Ovary (tissue), 3 donors: ENCODE results near the gene MGA.

Source experiments
- CTCF ChIP-seq, 3 donors: fragments of 450-650 bp in 2 of 3; fragments of 200-600 bp in 1 of 3; IDR thresholded peaks; one replicate each; pipeline versions ENCODE4 v1.5.1 to v1.8.0; 2016 to 2022; ENCODE audit warnings: antibody characterized with exemption in 3 of 3, mild to moderate bottlenecking in 1 of 3
- POLR2A ChIP-seq: fragments of 450-650 bp; IDR thresholded peaks from one replicate; pipeline ENCODE4 v1.6.1; 2017; ENCODE audit warnings: antibody characterized with exemption, mild to moderate bottlenecking, moderate library complexity
- donor health status: DM: no; HTN: no; CAD: no.

- TF ChIP-seq CTCF (IDR thresholded peaks at IDR 0.05) (no peak), POLR2A (no peak)
Observed at GRCh38 chr15:41669701-41670100, 9.5 kb downstream of the MGA start.
